Activated T-cell treated with anti-CD3 and anti-CD28 coated beads, Interleukin-2, amount 50 U/mL, for 24 hours (primary cell): Measurements from ENCODE around the gene TLR6.

Source experiments
- DNase-seq: peaks from one replicate; pipeline ENCODE4 v3.0.0-alpha.2; 2020
- H3K27ac Mint-ChIP-seq: 2 replicates; pipeline ENCODE4 v1.8.0; 2020; ENCODE audit warnings: mild to moderate bottlenecking, mixed read lengths
- H3K27me3 Mint-ChIP-seq: 2 replicates; pipeline ENCODE4 v1.8.0; 2020; ENCODE audit warnings: mixed read lengths
- H3K36me3 Mint-ChIP-seq: 2 replicates; pipeline ENCODE4 v1.8.0; 2020; ENCODE audit warnings: low read depth, mixed read lengths
- H3K4me1 Mint-ChIP-seq: 2 replicates; pipeline ENCODE4 v1.8.0; 2020; ENCODE audit warnings: low read depth, mixed read lengths
- H3K4me3 Mint-ChIP-seq: 2 replicates; pipeline ENCODE4 v1.8.0; 2020; ENCODE audit warnings: mild to moderate bottlenecking, moderate library complexity, mixed read lengths
- H3K9me3 Mint-ChIP-seq: 2 replicates; pipeline ENCODE4 v1.8.0; 2020; ENCODE audit warnings: mixed read lengths

Gene TLR6

DNA sequence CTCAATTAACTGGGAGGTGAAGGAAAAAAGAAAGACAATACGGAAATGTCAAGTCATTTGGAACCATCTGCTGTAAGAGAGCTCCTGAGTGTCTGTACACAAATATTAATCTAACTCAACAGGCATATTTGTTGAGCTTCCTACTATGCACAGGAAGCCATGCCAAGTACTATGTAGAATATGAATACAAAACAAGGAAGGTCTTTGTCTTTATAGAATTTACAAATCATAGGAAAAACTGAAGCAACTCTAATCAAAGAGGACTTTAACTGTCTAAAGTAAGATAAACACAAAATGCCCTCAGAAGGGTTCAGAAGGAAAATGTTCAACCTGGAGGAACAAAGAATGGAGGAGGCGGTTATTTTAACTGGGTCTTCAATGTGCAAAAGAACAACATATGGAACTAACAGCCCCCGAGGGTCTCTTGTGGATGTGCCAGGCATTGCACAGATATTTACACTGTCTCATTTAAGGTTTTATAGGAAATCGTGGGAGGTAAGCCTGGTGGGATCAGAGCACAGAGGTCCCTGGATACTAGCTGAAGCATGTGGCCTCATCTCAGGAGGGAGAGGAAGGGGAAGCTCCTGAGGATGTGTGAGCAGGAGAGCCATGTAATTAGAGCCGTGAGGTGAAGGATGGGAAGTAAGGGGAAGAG is 16.8 kb upstream of the TLR6 start:
- no peaks in the 10 kb centered on the region for H3K9me3 Mint-ChIP-seq
- no peak overlapping the region for H3K4me3 Mint-ChIP-seq
- no peaks in the 10 kb centered on the region for H3K36me3 Mint-ChIP-seq
- peaks cover 12% of the 10 kb centered on the region for H3K27me3 Mint-ChIP-seq
- no peak for DNase-seq
- no peak overlapping the region for H3K27ac Mint-ChIP-seq
- H3K4me1 Mint-ChIP-seq = peaks cover 3% of the 10 kb centered on the region

DNA sequence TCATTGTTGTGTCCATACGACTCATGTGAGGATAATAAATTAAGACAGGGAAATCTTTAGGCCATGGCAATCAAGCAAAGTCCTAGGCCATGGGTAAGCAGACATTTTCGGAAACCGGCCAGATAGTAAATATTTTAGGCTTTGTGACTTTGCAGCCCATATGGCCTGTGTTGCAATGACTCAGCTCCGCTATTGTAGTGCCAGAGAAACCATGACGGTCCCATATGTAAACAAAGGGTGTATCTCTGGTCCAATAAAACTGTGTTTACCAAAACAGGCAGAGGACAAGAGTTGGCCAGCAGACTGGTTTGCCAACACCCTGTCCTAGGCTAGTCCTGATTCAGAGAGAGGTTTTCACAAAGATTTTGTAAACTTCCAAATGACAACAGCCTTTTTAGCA is 16.0 kb upstream of the TLR6 start:
- no peak for DNase-seq
- Mint-ChIP-seq H3K36me3 (no peaks in the 10 kb centered on the region), H3K4me3 (no peak overlapping the region), H3K27me3 (peaks cover 15% of the 10 kb centered on the region), H3K27ac (no peak overlapping the region), H3K4me1 (peaks cover 4% of the 10 kb centered on the region), H3K9me3 (no peaks in the 10 kb centered on the region)

DNA sequence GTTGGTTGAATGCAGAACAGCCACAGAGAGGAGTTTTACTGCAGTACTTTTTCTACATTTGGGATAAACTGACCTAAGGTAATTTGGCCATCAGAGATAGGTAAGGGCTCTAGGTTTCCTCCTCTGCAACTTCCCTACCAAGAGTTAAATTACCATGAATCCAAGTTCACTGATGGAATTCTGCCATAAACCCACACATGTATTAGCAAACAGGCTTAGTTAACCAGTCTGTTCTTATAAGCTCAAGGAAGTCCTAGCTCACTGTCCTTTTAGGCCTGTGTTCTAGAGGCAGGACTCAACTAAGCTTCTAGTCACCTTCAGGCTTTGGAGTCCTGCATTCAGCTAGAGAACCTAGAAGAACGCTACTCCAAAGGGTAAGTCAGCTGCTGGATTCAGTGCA is 15.0 kb upstream of the TLR6 start:
- no peaks in the 10 kb centered on the region for H3K36me3 Mint-ChIP-seq
- DNase-seq = no peak
- H3K27me3 Mint-ChIP-seq = peaks cover 19% of the 10 kb centered on the region
- H3K4me1 Mint-ChIP-seq = peaks cover 7% of the 10 kb centered on the region
- H3K4me3 Mint-ChIP-seq = no peak overlapping the region
- no peak overlapping the region for H3K27ac Mint-ChIP-seq
- H3K9me3 Mint-ChIP-seq = no peaks in the 10 kb centered on the region

DNA sequence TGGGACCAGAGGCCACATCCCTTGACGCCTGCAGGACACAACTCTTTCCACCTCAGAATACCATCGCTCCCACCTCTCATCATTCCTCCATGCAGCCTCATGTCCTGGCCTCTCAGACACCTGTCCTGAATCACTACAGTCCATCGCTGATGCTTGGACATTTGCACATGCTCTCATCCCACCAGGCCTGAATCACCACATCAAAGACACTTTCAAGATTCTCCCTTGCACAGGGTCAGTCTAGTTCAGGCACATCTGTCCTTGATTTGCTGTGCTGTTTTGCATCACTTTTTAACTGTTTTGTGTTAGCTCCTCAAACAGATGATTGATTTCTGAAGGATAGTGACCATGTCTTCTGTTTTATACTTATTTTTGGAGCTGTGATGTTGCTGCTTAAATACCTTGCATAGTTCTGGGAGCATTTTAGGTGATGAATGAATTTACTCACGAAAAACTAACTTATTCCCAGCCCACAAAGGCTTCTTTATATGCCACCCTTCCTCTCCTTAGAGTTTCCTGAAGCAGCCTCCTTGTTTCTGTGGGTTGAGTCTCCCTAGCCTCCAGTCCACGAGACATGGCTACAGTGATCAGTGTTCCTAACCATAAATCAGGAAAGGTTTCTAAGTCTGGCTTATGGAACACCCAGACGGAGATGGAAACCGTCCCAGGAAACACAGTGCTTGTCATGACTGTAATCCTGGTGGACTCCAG is 13.6 kb upstream of the TLR6 start:
- no peak overlapping the region for H3K27ac Mint-ChIP-seq
- no peaks in the 10 kb centered on the region for H3K36me3 Mint-ChIP-seq
- peaks cover 19% of the 10 kb centered on the region for H3K27me3 Mint-ChIP-seq
- H3K4me1 Mint-ChIP-seq = peaks cover 13% of the 10 kb centered on the region
- DNase-seq = no peak
- no peak overlapping the region for H3K4me3 Mint-ChIP-seq
- no peaks in the 10 kb centered on the region for H3K9me3 Mint-ChIP-seq

DNA sequence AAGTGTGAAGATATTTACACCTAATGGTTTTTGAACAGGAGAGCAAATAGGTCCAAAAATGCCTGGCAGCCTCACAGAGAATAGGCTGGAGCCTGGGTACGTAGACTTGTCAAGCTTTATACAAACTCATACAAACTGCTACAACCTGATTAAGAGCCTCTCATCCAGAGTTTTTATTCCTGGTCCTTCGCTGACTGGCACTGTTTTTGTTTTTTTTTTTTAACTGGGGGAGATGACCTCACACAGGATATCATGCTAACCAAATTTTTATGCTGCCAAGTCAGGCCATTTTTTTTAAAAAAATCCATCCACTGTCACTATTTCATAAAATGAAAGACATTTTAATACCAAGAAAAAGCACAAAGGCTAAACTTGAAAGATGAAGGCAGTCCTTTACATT is 12.9 kb upstream of the TLR6 start:
- H3K9me3 Mint-ChIP-seq = no peaks in the 10 kb centered on the region
- peaks cover 14% of the 10 kb centered on the region for H3K4me1 Mint-ChIP-seq
- DNase-seq = no peak
- no peak overlapping the region for H3K4me3 Mint-ChIP-seq
- peaks cover 20% of the 10 kb centered on the region for H3K27me3 Mint-ChIP-seq
- no peak overlapping the region for H3K27ac Mint-ChIP-seq
- H3K36me3 Mint-ChIP-seq = no peaks in the 10 kb centered on the region

DNA sequence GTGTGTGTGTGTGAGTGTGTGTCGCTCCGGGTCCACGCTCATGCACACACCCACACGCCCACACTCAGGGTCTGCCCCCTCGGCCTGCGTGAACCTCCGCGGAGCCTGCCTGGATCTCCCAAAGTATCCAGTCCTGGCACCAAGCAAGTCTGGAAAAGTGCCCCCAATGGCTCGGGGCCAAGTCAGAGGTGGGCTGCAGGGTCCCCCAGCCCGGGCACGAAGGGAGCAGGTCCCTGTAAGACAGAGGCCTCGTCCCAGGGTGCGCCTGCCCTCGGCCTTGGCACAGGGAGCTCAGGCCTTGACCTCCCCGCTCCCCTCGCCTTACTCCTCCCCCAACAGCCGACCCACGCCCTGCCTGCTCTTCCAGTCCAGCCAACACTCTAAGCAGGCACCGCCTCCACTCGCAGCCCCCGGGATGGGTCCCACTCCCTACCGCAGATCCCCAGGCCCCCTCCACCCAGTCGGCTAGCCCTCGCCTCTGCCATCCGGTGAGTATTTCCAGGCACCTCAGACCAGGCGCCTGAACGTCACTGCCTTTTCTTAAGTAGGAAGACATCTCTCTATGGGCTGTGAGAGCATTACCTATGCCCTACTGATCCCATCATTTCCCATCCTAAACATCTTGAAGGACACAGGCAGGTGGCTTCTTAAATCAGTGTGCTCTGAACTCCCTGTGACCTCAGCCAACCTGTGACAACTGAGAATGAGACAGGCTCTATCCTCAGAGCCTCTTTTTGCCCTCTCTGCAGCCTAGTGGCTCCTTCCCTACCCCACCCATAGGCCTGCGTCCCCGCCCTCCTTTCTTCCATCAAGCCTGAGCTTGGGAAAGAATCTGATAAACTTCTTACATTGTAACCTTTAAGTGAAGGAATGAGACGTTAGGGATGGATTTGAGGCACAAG is 11.7 kb upstream of the TLR6 start:
- H3K4me3 Mint-ChIP-seq = peak overlapping the region; percentile 57
- no peaks in the 10 kb centered on the region for H3K36me3 Mint-ChIP-seq
- no peaks in the 10 kb centered on the region for H3K9me3 Mint-ChIP-seq
- H3K4me1 Mint-ChIP-seq = peaks cover 14% of the 10 kb centered on the region
- H3K27ac Mint-ChIP-seq = no peak overlapping the region
- no peak for DNase-seq
- H3K27me3 Mint-ChIP-seq = peaks cover 22% of the 10 kb centered on the region

DNA sequence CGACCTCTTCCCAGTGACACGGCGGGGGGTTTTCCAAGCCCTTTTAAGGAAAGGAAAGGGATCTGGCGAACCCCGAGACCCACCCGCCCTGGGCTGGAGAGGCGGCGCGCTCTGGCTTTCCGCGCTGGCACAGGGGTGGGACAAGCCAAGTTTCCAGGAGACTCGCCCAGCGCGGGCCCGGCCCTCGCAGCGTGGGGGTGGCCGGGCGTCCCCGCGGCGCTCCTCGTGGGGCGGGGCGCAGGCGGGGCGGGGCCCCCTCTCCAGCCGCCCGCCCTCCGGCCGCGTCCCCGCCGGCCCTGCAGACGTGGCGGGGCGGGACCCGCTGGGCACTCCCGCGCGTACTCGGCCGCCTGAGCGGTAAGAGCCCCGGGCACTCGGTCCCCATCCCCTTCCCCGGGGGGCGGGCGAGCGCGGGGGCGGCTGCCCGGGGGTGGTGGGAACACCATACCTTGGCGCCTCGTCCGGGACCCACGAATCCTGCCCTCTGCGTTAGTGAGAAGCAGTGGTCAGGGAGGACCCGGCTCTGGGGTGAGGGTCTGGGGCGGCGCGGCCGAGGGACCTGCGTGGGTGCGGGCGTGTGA is 11.0 kb upstream of the TLR6 start, which contains the start of gene FAM114A1:
TSS of gene FAM114A1 (plus strand) at position 329 of the 581 bp plus-strand sequence. CDS start 10,273 bp downstream, outside the sequence.
- peak within 1 kb of the TSS; percentile 68 for H3K4me3 Mint-ChIP-seq
- peak; percentile 58 for DNase-seq
- no peaks in the 10 kb centered on the region for H3K36me3 Mint-ChIP-seq
- peaks cover 14% of the 10 kb centered on the region for H3K4me1 Mint-ChIP-seq
- H3K27me3 Mint-ChIP-seq = peaks cover 22% of the 10 kb centered on the region
- no peak within 1 kb of the TSS for H3K27ac Mint-ChIP-seq
- no peaks in the 10 kb centered on the region for H3K9me3 Mint-ChIP-seq

DNA sequence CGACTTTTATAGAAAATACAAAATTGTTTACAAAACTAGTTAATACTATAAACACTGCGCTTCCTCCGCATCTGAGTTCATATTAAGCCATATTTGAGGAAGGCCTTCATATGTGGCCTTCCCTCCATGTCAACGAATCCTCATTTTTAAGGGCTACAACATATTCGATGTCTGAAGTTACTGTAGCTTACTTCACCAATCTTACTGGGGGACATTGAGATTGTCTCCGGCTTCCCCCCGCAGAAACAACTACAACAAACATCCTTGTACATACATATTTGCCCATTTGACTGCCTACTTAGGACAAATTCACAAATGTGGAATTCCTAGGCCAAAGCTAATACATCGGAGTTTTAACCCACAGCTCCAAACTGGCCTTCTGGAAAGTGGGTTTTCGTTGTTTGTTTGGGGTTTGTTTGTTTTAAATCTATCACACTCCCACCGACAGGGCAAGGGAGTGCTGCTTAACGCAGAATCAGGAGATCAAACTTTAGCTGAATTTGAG is 10.4 kb upstream of the TLR6 start:
- Mint-ChIP-seq H3K4me3 (peak overlapping the region; percentile 68), H3K27me3 (peaks cover 22% of the 10 kb centered on the region), H3K9me3 (no peaks in the 10 kb centered on the region), H3K36me3 (no peaks in the 10 kb centered on the region), H3K4me1 (peaks cover 14% of the 10 kb centered on the region), H3K27ac (no peak overlapping the region)
- DNase-seq = no peak

DNA sequence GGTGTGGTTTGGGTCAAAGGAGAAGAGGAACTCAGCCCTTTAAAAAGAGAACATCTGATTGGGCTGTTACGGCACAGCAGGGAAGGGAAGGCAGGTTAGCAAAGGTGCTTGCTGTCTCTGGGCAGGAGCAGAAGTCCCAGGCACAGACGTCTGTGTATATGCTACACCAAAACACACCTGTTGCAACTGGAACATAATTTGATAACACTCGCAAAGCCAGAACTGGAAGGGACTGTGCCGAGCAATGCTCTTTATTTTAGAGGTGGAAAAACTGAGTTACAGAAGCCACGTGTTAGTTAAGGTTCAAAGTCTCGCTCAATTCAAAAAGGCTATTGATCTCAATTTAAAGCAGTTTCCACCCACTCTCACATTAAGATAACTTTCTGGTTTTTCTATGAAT is 8.8 kb upstream of the TLR6 start:
- DNase-seq = no peak
- no peak overlapping the region for H3K4me3 Mint-ChIP-seq
- peaks cover 19% of the 10 kb centered on the region for H3K4me1 Mint-ChIP-seq
- peaks cover 22% of the 10 kb centered on the region for H3K27me3 Mint-ChIP-seq
- H3K27ac Mint-ChIP-seq = no peak overlapping the region
- H3K36me3 Mint-ChIP-seq = no peaks in the 10 kb centered on the region
- no peaks in the 10 kb centered on the region for H3K9me3 Mint-ChIP-seq

DNA sequence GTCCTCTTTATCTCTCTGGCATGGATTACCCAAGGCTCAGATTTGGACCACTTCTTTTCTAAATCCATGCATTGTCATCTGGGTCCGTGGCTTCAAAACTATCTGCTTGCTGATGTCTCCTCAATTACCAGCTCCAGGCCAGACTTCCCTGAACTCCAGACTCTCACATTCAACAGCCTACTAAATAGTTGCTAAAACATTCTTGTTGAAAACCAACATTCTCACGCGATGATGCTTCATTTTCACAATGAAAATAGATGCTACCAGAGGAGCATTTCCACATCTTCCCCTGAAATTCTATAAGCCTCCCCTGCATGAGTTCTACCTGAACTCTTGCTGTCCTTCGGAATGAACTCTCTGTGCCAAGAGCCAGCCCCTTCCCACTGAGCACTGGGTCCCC is 5.2 kb upstream of the TLR6 start:
- Mint-ChIP-seq H3K27ac (no peak overlapping the region), H3K9me3 (no peaks in the 10 kb centered on the region), H3K4me1 (peaks cover 33% of the 10 kb centered on the region), H3K27me3 (peaks cover 2% of the 10 kb centered on the region), H3K4me3 (no peak overlapping the region), H3K36me3 (no peaks in the 10 kb centered on the region)
- no peak for DNase-seq

DNA sequence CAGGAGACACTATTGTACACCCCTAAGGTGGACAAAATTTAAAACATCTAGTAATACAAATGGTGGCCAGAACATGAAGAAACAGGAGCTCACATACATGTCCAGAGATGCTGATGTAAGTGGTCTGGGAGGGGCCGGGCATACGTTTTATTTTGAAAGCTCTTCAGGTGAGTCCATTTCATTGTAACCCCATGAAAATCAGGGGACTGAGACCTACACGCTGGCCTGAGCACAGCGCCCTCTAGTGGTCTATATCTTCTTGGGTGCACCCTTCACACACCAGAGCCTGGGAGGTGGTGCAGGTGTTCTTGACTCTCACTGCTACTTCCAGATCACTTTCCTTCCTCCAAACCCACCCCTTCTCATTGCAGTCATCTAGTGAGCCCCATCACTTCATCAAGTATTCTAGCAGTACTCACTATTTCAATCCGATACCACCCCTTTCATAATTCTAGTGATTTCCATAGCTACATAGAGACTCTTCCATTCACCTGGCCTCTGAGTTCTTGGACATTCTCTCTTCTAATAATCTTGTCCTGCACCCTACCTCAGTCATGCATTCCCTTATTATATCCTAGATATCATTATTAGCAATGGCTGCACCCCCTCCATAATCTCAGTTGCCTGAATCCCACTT is 4.3 kb upstream of the TLR6 start:
- Mint-ChIP-seq H3K4me1 (peaks cover 42% of the 10 kb centered on the region), H3K27me3 (peaks cover 2% of the 10 kb centered on the region), H3K4me3 (no peak overlapping the region), H3K36me3 (no peaks in the 10 kb centered on the region), H3K27ac (no peak overlapping the region), H3K9me3 (no peaks in the 10 kb centered on the region)
- DNase-seq = peak; percentile 56

DNA sequence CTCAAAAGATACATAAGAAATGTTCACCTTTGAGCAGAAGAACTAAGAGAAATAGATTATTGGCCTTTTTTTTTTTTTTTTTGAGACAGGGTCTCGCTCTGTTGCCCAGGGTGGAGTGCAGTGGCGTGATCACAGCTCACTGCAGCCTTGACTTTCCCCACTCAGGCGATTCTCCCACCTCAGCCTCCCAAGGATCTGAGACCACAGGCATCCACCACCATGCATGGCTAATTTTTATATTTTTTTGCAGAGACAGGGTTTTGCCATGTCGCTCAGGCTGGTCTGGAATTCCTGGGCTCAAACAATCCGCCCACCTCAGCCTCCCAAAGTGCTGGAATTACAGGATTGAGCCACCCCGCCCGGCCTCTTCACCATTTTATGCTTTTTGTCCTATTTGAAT is 2.9 kb upstream of the TLR6 start:
- DNase-seq = no peak
- Mint-ChIP-seq H3K27me3 (peaks cover 2% of the 10 kb centered on the region), H3K9me3 (no peaks in the 10 kb centered on the region), H3K27ac (no peak overlapping the region), H3K4me3 (no peak overlapping the region), H3K36me3 (no peaks in the 10 kb centered on the region), H3K4me1 (peaks cover 40% of the 10 kb centered on the region)

DNA sequence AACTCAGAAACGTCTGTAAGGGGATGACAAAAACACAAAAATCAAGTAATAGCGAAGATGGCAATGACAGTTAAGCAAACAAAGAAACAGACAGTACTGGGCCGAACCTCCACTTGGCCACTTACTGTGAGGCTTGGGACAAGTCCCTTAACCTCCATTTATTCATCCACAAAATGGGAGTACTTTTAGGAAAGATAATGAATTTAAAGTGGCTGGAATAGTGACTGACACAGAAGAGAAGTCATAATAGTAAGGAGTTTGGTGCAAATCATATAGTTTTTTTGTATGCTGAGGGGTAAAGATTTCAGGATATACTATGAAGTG is 1.4 kb upstream of the TLR6 start:
- no peak overlapping the region for H3K4me3 Mint-ChIP-seq
- no peak for DNase-seq
- no peaks in the 10 kb centered on the region for H3K36me3 Mint-ChIP-seq
- peak overlapping the region; percentile 76 for H3K27ac Mint-ChIP-seq
- H3K4me1 Mint-ChIP-seq = peaks cover 40% of the 10 kb centered on the region
- no peaks in the 10 kb centered on the region for H3K27me3 Mint-ChIP-seq
- no peaks in the 10 kb centered on the region for H3K9me3 Mint-ChIP-seq
